ENCODE data around the gene UTS2B.

Gene UTS2B

DNA sequence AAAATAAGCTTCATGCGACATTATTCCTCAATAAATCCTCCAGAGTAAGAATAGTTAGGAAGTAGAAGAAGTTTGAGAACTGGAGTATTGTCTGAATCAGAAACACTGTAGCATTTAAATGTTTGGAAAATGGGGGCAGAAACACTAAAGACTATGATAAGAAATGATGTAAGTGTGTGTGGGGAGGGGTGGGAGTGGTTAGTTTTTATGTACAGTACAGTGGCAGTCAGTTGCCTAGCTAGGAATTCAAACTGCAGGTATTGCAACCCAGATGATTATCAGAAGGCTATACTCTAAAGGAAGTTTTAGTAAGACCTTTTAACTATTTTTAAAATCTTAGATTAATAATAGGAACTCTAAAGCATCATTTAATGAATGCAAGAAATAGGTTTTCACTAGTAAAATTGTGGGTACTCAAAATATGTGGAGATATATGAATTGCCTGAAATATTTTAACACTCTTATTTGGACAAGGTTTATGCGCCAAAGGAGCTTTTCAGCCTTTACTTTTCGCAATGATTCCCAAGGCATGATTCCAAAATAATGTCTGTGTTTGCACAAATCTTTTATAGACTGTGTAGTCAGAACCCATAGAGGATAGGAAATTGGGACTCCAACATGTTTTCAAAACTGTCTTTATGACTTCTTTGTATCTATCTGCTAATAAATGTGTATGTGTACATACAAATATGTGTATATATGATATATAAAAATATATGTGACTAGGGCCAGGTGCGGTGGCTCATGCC, 9.1 kb downstream of the UTS2B start:
- DNase-seq (ENCODE audit: low read depth in 2 of 2) = no peak

DNA sequence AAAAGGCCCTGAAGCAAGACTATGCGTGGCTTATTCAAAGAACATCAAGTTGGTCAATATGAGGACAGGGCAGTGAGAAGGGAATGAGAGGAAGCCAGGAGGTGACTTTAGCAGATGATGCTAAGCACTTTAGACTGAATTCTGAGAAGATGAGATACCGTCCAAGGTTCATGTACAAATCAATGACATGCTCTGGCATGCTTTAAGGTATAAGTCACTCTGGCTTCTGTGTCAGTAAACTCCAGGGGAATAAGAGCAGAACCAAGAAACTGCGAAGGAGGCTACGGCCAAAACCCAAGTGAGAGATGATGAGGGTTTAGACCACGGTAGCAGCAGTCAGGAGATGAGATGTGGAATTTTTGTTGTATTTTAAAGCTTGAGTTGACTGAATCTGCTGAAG, 10.0 kb downstream of the UTS2B start:
- DNase-seq (ENCODE audit: low read depth in 2 of 2) = no peak

DNA sequence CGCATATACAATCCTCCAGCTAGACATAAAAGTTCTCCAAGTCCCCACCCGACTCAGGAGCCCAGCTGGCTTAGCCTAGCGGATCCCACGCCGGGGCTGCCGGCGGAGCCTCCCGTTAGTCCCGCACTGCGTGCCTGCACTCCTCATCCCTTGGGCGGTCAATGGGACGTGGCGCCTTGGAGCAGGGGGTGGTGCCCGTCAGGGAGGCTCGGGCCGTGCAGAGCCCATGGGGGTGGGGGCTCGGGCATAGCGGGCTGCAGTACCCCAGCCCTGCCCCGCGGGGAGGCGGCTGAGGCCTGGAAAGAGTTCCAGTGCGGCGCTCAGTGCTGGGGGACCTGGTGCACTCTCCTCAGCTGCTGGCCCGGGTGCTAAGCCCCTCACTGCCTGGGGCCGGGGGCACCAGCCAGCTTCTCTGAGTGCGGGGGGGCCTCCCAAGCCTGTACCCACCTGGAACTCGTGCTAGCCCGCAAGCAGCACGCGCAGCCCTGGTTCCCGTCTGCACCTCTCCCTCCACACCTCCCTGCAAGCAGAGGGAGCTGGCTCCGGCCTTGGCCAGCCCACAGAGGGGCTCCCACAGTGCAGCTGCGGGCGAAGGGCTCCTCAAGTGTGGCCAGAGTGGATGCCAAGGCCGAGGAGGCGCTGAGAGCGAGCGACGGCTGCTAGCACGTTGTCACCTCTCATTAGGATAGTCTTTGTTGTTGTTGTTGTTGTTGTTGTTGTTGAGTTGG, 13.3 kb downstream of the UTS2B start:
- DNase-seq (ENCODE audit: low read depth in 2 of 2) = no peak

DNA sequence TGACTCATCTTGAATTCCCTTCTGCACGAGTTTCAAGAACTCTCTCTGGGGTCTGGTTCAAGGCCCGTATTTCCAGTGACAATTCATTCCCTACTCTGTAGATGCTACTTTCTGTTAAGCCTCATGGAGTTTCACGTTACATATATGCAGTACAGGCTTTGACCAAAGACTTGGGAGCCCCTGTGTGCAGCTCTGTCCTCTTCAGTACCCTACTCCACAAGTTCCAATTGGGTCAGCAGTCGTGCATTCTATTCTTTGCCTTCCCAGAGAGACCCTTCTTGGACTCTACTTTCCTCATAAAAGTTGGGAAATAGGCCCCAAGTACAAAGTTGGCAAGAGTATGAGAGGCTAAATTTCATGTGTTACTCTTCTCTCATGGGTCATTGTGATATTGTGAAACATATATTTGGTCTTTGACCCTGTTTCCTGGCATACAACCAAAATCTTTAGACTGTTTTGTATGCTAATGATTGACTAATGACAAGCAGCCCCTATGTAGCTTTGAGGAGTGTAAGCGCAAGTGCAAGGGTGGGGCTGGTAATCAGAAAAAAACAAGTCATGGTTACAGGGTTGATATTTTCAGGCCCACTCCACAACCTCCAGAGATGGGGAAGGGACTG, 16.1 kb downstream of the UTS2B start:
- no peak for DNase-seq (ENCODE audit: low read depth in 2 of 2)

DNA sequence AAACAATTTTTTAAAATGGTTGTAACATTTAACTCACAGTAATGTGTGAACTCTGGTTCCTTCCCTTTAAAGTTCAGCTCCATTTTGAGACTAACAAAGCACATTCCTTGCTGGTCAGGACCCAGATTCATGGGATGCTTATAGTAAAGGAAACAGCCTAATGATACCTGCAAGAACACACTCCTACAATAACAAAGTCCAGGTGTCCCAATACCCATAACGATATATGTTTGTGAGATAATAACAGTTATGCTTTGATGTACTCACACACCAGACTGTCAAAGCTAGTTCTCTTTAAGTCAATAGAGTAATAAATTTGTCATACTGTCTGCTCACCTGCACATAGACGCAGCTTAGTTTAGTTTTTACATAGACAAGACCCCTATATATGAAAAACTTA, 17.0 kb downstream of the UTS2B start:
- DNase-seq (ENCODE audit: low read depth in 2 of 2) = no peak

DNA sequence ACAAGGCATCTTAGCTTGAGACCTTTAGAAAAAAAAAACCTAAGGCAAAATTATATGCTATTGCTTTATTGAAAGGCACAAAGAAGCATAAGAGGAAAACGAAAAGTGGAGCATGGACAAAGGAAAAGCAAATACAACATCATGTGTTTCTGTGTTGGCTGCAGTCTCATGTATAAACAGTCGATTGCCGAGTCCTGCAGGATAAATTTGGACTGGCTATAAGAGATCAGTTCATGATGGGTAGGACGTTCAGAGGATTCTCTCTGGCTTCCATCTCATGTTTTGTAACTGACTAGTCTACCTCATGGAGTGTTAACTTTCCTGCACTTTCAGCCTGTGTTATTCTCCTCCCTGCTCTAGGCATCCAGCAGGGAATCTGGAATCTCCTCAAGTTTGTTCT, 23.0 kb downstream of the UTS2B start:
- DNase-seq (ENCODE audit: low read depth in 2 of 2) = no peak

DNA sequence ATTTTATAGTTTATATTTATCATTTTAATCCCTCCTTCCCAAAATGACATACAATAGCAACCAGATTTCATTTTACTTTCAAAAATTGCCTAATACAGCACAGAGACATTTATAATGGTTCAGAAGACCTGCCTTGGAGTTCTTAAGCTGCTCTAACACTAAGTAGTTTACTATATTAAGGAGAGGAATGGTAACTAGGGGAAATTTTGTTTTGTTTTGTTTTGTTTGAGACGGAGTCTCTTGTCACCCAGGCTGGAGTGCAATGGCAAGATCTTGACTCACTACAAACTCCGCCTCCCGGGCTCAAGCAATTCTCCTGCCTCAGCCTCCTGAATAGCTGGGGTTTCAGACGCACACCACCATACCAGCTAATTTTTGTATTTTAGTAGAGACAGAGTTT, 23.9 kb downstream of the UTS2B start:
- no peak for DNase-seq (ENCODE audit: low read depth in 2 of 2)

DNA sequence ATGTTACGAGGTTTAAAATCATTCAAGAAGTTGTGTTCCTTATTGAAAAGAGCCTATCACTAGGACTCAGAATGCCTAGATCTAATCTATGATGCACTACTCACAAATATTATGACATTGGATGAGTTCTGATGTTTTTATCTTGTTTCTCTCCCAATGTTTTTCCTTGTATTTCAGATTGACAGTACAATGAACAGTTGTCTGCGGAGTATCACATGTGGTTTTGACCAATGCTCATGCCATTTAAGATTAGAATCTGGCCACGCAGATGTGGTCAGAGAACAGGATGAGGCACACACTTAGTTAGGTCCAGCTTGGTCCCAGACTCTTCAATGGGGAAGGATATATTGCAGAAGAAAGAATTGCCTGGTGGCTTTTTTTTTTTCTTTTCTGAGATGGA, 26.7 kb downstream of the UTS2B start:
- no peak for DNase-seq (ENCODE audit: low read depth in 2 of 2)

DNA sequence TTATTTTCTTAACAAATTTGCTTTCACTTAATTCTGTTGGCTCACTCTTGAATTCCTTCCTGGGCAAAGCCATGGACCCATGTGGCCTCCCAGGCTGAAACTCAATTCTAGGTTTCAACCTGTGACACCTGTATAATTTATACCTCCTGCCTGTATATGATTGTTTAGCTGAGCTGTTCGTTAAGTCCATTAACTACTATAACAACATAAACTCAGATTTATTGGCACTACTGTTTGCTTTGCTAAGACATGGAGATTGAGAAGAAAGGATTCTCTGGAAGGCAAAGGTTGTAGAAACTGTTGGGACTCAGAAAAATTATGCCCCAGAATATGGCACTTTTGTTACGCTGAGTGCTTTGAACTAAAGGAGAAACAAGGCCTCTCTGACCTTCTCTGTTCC, 27.9 kb downstream of the UTS2B start:
- no peak for DNase-seq (ENCODE audit: low read depth in 2 of 2)

DNA sequence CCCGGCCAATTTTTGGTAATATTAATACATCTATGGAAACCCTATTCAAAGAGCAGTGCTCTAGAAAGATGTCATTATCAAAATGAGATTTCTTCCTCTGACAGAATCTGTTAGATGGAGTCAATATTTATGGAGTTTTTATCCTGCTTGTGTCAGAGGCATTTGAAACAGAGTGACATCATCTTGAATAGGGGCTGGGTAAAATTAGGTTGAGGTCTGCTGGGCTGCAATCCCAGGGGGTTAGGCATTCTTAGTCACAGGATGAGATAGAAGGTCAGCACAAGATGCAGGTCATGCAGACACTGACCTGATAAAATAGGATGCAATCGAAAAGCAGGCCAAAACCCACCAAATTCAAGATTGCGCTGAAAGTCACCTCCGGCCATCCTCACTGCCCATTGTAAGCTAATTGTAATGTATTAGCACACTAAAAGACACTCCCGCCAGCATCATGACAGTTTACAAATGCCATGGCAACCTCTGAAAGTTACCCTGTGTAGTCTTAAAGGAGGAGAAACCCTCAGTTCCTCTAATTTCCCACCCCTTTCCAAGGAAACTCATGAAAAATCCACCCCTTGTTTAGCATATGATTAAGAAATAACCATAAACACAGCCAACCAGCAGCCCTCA, 28.4 kb downstream of the UTS2B start:
- no peak for DNase-seq (ENCODE audit: low read depth in 2 of 2)

DNA sequence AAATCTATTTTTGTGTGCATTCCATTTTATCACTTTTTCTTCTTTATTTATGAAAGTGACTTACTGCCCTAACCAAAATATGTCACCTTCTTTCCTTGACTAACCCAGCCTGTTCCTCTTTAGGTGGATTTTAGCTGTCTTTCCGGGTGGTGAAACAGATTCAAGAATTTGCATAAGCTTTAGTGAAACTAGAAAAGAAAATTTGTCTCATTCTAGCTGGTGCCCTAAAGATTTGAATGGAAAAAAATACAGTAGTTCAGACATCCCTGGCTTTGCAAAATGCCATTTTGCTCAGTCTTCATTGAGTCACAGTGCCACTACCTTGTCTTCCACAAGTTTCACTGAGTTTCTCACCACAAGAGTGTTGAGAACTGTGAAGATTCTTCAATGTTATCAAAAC, 29.3 kb downstream of the UTS2B start:
- no peak for DNase-seq (ENCODE audit: low read depth in 2 of 2)

DNA sequence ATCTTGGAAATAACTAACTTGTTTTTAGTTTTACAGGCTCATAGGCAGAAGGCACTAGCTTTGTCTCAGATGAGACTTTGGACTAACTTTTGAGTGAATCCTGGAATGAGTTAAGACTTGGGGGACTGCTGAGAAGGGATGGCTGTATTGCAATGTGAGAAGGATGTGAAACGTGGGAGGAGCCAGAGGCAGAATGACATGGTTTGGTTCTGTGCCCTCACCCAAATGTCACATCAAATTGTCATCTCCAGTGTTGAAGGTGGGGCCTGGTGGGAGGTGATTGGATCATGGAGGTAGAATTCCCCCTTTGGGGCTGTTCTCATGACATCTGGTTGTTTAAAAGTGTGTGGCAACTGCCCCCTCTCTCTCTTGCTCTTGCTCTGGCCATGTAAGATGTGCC, 29.9 kb downstream of the UTS2B start:
- DNase-seq (ENCODE audit: low read depth in 2 of 2) = no peak

DNA sequence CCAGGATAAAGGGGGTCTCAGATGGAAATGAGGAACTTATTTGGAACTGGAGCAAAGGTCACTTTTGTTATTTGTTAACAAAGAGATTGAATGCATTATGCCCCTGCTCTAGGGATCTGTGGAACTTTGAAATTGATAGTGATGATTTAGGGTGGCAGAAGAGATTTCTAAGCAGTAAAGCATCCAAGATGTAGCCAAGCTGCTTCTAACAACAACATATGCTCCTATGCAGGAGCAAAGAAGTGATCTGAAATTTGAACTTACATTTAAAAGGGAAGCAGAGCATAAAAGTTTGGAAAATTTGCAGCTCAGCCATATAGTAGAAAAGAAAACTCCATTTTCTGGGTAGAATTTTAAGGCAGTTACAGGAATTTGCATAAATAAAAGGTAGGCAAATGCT, 31.5 kb downstream of the UTS2B start:
- no peak for DNase-seq (ENCODE audit: low read depth in 2 of 2)

DNA sequence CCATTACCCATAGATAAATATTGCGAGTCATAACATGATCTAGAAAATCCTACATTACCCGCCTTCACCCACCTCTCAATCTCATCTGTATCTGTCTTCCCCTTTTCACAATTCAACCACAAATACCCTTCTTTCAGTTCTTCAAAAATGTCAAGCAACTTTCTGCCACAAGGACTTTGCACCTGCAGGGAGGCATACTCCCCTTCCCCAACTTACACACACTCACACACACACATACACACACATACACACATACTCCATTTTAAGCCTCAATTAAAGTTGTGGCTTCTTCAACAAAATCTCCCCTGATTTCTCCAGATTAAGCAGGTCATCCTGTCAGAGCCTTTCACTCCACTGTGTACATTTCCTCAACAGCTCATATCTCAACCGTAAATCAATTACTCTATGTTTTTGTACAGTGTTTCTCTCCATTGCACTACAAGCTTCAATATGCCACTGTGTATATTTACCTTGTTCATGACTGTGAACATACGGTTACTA, 34.2 kb downstream of the UTS2B start:
- no peak for DNase-seq (ENCODE audit: low read depth in 2 of 2)

DNA sequence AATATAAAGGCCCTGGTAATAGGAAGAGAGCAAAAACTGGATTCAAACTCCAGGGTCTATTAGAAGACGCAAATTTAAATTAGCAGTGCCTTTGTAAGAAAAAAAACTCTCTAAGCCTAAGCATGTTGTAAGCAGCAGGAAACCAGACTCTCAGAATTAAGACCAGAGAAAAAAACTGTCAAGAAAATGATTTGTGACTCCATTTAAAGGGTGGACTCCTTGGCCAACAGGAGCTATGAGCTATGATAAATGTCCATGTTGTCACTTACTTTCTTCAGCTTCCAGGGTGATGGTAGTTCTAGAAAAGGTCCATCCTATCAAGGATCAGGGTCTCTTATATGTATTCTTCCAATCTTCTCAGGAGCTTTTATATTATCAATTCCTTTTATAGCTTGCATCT, 36.0 kb downstream of the UTS2B start:
- no peak for DNase-seq (ENCODE audit: low read depth in 2 of 2)

DNA sequence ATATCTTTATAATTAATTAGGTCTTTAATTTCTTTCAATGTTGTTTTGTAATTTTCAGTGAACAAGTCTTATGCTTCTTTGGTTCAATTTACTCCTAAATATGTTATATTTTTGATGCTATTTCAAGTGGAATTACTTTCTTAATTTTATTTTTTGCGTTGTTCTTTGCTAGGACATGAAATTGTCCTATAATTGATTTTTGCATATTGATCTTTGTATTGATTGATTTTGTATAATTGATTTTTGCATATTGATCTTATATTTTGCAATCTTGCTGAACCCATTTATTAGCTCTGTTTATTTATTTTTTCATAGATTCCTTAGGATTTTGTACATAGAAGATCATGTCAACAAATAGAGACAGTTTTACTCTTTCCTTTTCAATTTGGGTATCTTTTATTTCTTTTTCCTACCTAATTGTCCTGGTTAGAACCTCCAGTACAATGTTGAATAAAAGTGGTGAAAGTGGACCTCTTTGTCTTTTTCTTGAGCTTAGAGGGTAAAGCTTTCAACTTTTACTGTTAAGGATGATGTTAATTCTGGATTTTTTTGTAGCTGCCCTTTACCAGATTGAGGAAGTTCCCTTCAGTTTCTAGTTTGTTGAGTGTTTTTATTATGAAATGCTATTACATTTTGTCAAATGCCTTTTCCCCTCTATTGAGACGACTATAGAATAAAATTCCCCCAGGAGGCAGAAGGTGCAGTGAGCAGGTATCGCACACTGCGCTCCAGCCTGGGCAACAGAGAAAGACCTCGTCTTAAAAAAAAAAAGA, 37.9 kb downstream of the UTS2B start:
- DNase-seq (ENCODE audit: low read depth in 2 of 2) = no peak

DNA sequence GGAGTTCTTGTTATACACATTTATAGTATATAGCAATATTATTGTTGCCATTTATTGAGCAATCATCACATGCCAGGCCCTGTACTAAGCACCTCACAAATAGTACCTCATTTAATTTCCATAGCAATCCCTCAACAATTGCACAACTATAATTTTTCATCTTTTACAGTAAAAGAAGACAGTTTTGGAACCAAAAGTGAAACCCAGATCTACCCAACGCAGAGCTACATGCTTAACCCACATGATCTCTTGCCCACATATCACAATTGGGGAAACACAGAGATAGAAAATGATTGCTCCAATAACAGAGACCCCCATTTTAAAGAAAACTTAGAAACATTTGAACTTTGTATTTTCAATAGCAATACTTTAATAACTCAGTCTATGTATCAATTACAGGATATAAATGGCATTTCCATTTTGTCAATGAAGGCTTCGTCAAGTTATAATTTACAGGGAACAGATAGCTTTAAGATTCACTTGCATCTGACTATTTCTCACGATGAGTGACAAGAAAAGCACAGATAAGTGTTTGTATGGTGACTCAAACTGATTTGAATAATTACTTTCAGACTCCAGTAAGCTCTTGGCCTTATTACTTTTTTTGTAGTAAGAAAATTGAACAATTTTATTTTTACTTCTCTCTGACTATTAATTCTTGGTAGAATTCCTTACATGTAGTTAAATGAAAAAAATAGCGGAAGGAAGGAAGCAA, 39.9 kb downstream of the UTS2B start:
- DNase-seq (ENCODE audit: low read depth in 2 of 2) = no peak

DNA sequence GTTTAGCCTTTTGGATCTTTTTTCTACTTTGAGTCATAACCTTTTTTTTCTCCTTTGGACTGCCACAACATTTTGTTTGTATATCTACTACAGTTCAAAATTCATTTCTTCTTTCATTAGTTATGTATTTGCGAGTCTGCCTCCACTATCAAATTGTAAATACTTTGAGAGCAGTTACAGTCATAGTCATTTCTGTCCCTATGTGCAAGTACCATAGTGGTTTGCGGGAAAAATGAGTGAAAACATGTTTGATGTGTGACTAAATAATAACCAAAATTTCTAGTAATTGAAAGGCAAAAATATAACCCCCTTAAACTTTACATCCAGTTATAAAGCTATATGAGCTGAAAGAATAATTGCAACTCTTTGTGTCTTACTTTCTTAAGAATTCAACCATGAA, 46.9 kb downstream of the UTS2B start:
- no peak for DNase-seq (ENCODE audit: low read depth in 2 of 2)

DNA sequence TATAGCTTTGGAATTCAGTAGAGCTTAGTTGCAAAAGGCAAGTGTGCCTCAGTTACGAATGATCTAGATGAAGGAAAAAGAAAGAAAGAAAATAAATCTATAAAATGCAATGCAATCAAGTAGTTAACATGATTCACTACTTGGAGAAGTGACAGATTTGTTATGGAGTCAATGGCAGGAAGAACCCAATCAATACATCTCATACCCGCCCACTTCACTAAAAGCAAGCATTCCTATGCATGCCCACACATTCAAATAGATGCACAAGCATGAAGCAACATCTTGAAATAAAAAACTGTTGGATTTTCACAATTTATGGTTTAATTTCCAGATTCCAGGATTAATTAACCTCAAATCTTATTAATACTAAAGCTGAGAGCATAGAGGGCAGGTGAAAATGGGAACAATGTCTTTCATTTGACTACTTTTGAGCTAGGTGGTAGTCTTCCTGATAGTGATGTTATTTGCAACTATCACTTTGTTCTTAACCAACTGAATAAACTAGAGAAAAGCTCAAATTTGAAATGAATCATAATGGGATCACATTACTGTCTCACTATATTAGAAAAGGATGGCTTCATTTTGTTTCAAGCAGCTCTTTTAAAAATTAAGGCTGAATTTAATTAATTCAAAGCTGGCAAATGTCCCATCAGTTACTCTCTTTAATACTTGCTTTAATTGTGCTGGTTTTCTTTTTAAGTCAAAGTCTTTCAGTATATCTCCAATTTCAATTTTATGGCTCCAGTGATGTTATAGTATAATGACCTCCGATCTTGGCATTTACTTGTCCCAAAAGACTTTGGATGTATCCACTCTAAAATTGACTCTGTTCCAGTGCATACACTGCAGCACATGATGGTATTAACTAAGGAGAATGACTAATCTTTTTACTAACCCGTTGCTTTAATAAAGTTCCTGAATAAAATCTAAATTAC, 47.8 kb downstream of the UTS2B start:
- no peak for DNase-seq (ENCODE audit: low read depth in 2 of 2)

DNA sequence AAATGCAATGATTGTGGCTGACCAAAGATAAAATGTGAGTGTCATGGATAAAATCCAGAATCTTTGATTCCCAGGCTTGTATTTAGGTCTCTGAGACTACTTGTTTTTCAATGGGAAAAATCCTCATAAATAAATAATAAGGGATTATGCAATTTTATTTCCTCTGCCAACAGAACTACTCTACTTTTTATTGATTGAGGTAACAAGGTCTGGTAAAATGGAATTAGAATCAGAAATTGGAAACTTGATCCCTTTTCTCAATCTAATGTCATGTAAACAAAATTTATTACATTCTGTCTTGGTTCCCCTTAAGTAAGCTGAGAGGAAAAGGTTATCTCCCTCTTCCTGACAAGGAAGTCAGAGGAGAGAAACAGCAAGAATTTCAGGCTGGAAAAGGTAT, 49.4 kb downstream of the UTS2B start:
- DNase-seq (ENCODE audit: low read depth in 2 of 2) = no peak

Measured in stimulated activated CD4-positive, alpha-beta T cell treated with anti-CD3 and anti-CD28 coated beads, Interleukin-1b, Interleukin-23, amount 100 ng/mL, for 4 hours (primary cell).